Glutamatergic neuron (in vitro differentiated cells): ENCODE results near the gene PLPPR3. TPM values are rescaled to one million over a fixed set of nuclear protein-coding genes. Genes with fewer than 3 reads are reported as not detected.

Source experiments
- DNase-seq: peaks from one replicate; pipeline ENCODE4 v3.0.0; 2022
- H3K27ac Mint-ChIP-seq: one replicate; pipeline ENCODE4 v1.8.0; 2020; ENCODE audit warnings: mild to moderate bottlenecking, mixed read lengths, inconsistent platforms; ENCODE audit not compliant: unreplicated experiment
- H3K27me3 Mint-ChIP-seq: one replicate; pipeline ENCODE4 v1.8.0; 2020; ENCODE audit warnings: mild to moderate bottlenecking, moderate library complexity, mixed read lengths, inconsistent platforms; ENCODE audit not compliant: unreplicated experiment
- H3K36me3 Mint-ChIP-seq: one replicate; pipeline ENCODE4 v1.8.0; 2020; ENCODE audit warnings: mild to moderate bottlenecking, mixed read lengths, inconsistent platforms; ENCODE audit not compliant: unreplicated experiment
- H3K4me1 Mint-ChIP-seq: one replicate; pipeline ENCODE4 v1.8.0; 2020; ENCODE audit warnings: mild to moderate bottlenecking, low read depth, mixed read lengths, inconsistent platforms; ENCODE audit not compliant: unreplicated experiment
- H3K4me3 Mint-ChIP-seq: one replicate; pipeline ENCODE4 v1.8.0; 2020; ENCODE audit warnings: mild to moderate bottlenecking, mixed read lengths, inconsistent platforms; ENCODE audit not compliant: unreplicated experiment
- H3K9me3 Mint-ChIP-seq: one replicate; pipeline ENCODE4 v1.8.0; 2020; ENCODE audit warnings: mild to moderate bottlenecking, moderate library complexity, mixed read lengths, inconsistent platforms; ENCODE audit not compliant: unreplicated experiment
- CTCF ChIP-seq: fragments of 200-600 bp; sonication (generic); IDR thresholded peaks from one replicate; pipeline ENCODE4 v1.5.0; 2021; ENCODE audit not compliant: partially characterized antibody, unreplicated experiment
- long read RNA-seq: library from polyadenylated mRNA; unstranded; transcript quantifications from one replicate; pipeline ENCODE4 v2.0.0, GENCODE V29; 2020; ENCODE audit not compliant: unreplicated experiment
- total RNA-seq: library from RNA; stranded (reverse); fragmentation: NEBNext Ultra II Directional; extraction: Animal tissue kit (Norgen Biotek cat#: 25700); gene quantifications from one replicate; pipeline ENCODE4 v1.2.1, GENCODE V29; 2021; ENCODE audit not compliant: unreplicated experiment

Gene PLPPR3
- 392 TPM for total RNA-seq
- long read RNA-seq, partial matches to known transcripts: 3 of 3 reads
- long read RNA-seq, other reads (novel, unspliced or antisense): 0 of 3 reads

DNA sequence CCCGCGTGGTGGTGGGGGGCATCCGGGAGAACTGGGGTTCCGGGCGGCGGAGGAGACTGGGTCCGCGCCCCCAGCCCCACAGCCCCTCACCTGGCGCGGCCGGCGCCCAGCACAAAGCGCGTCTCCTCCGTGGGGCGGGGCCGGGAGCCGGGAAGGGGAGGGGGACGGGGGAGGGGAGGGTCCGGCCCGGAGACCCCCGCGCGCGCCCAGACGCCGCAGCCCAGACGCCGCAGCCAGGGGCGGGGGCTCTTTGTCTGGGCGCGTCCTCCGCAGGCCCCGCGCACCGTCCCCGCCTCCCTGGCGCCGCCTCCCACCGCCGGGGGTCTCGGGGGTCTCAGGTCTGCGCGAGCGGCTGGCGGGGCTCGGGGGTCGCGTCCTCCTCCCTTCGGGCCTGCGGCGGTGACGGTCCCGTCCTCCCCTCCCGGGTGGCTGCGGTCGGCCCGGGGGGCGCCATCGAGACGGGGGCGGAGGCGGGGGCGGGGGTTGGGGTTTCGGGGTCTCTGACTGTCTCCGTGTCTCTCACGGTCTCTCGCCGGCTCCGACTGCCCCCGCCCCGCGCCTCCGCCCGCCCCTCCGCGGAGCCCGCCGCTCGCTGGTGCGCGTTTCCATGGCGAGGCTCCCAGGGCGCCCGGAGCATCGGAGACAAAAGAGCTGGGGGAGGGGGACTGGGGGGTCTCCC is at the start of gene PLPPR3:
Gene PLPPR3 (minus strand): TSS at position 131 of the 679 bp plus-strand sequence. CDS start 396 bp downstream, outside the sequence.
- Mint-ChIP-seq H3K4me1 (peaks cover 3% of the 10 kb centered on the region), H3K36me3 (no peaks in the 10 kb centered on the region), H3K4me3 (peak within 1 kb of the TSS; percentile 78), H3K27me3 (peaks cover 5% of the 10 kb centered on the region), H3K9me3 (peaks cover 8% of the 10 kb centered on the region), H3K27ac (peak within 1 kb of the TSS; percentile 71)
- DNase-seq: peak; percentile 90
- TF ChIP-seq CTCF: no peak

GRCh38 chr19:870963-871401 is 49.2 kb upstream of the PLPPR3 start:
- DNase-seq: no peak
- peaks cover 5% of the 10 kb centered on the region for H3K27me3 Mint-ChIP-seq

GRCh38 chr19:870314-870713 is 48.6 kb upstream of the PLPPR3 start:
- H3K4me3 Mint-ChIP-seq: no peak overlapping the region
- peaks cover 8% of the 10 kb centered on the region for H3K27me3 Mint-ChIP-seq
- peaks cover 10% of the 10 kb centered on the region for H3K9me3 Mint-ChIP-seq
- H3K27ac Mint-ChIP-seq: no peak overlapping the region
- H3K4me1 Mint-ChIP-seq: peaks cover 6% of the 10 kb centered on the region
- no peak for DNase-seq
- TF ChIP-seq CTCF: no peak
- H3K36me3 Mint-ChIP-seq: peaks cover 5% of the 10 kb centered on the region

More at GRCh38 chr19:870963-871401, 49.2 kb upstream of the PLPPR3 start:
- no peak overlapping the region for H3K27ac Mint-ChIP-seq
- no peak for TF ChIP-seq CTCF
- H3K9me3 Mint-ChIP-seq: peaks cover 12% of the 10 kb centered on the region
- no peak overlapping the region for H3K4me3 Mint-ChIP-seq
- H3K4me1 Mint-ChIP-seq: peaks cover 6% of the 10 kb centered on the region
- H3K36me3 Mint-ChIP-seq: peaks cover 5% of the 10 kb centered on the region

DNA sequence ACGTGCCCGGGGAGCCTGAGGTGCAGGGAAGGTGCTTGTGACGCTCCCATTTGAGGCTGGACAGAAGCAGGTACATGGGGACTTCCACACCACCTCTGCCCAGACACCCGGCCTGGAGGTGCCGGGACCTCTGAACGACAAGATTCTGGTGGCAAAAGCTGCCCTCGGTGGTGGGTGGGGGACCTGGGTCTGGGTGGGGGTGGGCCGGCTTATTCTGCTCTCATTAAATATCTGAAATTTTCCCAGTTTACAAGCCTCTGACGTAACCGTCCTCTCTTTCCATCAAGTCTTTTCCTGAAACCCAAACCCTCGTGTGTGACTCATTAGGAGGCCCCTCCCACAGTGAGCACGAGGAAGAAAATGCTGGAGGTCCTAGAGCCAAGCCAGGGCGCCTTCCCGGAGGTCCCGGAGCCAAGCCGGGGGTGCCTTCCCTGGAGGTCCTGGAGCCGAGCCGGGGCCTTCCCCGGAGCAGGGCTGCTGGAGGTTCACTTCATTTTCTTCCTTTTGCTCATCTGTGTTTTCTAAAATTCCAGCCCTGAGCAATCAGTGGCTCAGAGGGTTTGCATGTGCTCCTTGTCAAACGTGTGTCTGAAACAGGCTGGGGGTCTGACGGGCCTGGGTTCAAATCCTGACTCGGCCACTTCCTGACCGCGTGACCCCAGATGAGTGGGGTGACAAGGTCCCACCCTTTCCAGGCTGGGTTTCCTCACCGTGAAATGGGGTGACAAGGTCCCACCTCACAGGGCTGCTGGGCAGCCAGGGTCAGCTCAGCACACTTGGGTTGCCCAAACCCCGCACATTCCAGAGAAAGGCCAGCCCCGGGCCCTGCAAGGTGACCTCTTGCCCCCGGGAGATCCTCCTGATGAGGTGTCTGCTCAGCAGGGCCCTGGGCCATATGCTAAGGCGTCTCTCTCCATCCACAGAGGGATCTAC is 47.8 kb upstream of the PLPPR3 start:
- H3K27me3 Mint-ChIP-seq: peaks cover 10% of the 10 kb centered on the region
- DNase-seq: no peak
- no peak for TF ChIP-seq CTCF
- H3K4me3 Mint-ChIP-seq: peak overlapping the region; percentile 38
- no peak overlapping the region for H3K27ac Mint-ChIP-seq
- peaks cover 5% of the 10 kb centered on the region for H3K36me3 Mint-ChIP-seq
- peaks cover 11% of the 10 kb centered on the region for H3K9me3 Mint-ChIP-seq
- peaks cover 6% of the 10 kb centered on the region for H3K4me1 Mint-ChIP-seq
